Fibroblast of lung (primary cell): ENCODE measurements around the gene BMP7.

Experiments
- EZH2 ChIP-seq: IDR thresholded peaks from 2 replicates; pipeline ENCODE4 v1.5.1; 2012; ENCODE audit warnings: low read length, control low read depth, mild to moderate bottlenecking; ENCODE audit errors: missing control alignments
- TF ChIP-seq, protein P1 (sequence below), 2 donors: IDR thresholded peaks in 1 of 2; conservative IDR thresholded peaks in 1 of 2; 1 replicate in 1 of 2; 2 replicates in 1 of 2; pipeline ENCODE4 v1.5.1; 2011 to 2012; ENCODE audit warnings: low read length in 2 of 2, control low read depth in 1 of 2, inconsistent platforms in 1 of 2, low read depth in 1 of 2, mild to moderate bottlenecking in 1 of 2

DNA sequence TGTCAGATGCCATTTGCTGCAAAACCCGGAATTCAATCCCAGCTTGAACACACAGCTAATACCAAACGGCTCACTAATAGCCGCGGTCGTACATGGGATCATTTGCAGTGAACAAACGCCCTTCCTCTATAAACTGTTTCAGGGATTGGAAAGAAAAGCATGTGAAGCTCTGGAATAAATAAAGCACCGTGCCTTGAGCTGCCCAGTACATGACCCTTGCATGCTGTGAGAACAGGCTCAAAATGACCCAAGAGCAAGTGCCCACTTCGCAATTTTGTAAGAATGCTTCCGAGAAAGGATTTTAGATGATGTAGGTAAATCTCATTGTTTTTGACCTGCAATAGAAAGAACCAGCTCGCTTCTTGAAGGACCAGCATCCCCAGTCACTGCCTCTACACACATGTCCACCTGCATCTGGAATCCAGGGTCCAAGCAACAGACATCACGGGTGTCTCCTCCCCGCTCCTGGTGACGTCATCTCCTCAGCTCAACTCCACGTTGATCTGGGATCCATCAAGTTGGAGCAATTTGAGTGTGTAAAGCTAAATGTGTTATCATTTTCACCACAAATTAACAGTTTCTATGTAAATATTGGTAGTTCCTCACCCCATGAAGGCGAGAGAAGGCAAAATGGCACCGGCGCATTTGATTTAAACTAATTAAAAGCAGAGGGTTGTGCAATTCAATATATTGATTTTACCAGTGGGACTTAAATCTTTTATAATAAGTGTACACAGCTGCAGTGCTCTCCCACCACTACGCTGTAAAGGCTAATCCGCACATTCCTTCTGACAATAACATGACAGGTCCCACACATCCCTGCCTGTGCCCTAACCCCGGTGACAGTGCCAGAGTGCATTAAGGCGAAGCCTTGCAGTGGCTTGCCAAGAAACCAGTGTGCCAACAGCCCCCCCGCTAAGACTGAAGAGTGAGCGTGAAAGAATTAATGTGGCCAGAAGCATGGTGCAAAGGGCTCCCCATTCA, 6.2 kb downstream of the BMP7 start:
- TF ChIP-seq EZH2 = no peak
- TF ChIP-seq, protein P1, sequence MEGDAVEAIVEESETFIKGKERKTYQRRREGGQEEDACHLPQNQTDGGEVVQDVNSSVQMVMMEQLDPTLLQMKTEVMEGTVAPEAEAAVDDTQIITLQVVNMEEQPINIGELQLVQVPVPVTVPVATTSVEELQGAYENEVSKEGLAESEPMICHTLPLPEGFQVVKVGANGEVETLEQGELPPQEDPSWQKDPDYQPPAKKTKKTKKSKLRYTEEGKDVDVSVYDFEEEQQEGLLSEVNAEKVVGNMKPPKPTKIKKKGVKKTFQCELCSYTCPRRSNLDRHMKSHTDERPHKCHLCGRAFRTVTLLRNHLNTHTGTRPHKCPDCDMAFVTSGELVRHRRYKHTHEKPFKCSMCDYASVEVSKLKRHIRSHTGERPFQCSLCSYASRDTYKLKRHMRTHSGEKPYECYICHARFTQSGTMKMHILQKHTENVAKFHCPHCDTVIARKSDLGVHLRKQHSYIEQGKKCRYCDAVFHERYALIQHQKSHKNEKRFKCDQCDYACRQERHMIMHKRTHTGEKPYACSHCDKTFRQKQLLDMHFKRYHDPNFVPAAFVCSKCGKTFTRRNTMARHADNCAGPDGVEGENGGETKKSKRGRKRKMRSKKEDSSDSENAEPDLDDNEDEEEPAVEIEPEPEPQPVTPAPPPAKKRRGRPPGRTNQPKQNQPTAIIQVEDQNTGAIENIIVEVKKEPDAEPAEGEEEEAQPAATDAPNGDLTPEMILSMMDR (conservative IDR thresholded peaks at IDR 0.05 in 1 of 2, IDR thresholded peaks at IDR 0.05 in 1 of 2; ENCODE audit: low read depth in 1 of 2, low read length in 2 of 2) = no peak
